ENCODE data around the gene MFAP1.
"Not testable (repeated sequence)": the region's sequence is repeated elsewhere in the genome, so short reads cannot be mapped to it uniquely, and the experiment has no call there.

MFAP1 gene, protein sequence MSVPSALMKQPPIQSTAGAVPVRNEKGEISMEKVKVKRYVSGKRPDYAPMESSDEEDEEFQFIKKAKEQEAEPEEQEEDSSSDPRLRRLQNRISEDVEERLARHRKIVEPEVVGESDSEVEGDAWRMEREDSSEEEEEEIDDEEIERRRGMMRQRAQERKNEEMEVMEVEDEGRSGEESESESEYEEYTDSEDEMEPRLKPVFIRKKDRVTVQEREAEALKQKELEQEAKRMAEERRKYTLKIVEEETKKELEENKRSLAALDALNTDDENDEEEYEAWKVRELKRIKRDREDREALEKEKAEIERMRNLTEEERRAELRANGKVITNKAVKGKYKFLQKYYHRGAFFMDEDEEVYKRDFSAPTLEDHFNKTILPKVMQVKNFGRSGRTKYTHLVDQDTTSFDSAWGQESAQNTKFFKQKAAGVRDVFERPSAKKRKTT

GRCh38 chr15:43824302-43825246, at the start of gene MFAP1:
Gene MFAP1 (minus strand): TSS chr15:43824690. CDS start chr15:43824569, 121 bp downstream.
- DNase-seq, result peak; percentile 84

DNA sequence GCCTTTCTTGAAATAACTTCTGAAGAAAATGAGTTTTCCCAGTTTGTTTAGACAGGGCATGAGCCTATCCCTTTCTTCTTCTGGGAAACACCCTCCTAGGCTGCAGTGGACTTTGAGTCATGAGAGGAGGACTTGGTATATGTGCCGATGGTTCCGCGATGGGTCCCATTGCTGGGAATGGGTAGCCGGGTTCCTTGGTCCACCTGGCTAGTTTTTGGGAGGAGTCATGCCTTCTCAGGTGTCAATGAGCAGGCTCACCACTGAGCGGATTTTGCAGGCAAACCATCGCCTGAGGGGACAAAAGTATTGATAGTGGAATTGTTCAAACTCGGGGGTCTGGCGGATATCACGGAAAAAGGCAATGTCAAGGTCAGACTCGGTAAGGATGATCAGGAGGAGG, 49.2 kb upstream of the MFAP1 start:
- DNase-seq, result no peak

- DNase-seq, result no peak
Observed at GRCh38 chr15:43872416-43873020, 48.0 kb upstream of the MFAP1 start.

DNA sequence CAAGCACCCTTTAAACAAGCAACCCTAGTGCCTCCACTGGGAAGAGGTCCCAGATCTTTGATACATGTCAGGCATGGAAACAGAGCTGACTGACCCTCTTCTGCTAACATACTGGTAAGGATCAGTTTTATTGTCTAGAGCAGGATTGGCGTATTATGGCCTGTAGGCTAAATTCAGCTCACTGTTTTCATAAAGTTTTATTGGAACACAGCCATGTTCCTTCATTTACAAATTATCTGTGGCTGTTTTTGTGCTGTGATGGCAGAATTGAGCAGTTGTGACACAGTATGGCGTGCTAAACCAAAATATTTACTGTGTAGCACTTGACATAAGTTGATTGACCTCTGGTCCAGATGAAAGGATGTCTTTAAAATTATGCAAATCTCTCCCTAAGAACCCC, 47.3 kb upstream of the MFAP1 start:
- DNase-seq, result no peak

GRCh38 chr15:43868406-43868805, 43.9 kb upstream of the MFAP1 start:
- DNase-seq, result no peak

- no peak for DNase-seq
Observed at GRCh38 chr15:43867096-43867495, 42.6 kb upstream of the MFAP1 start.

GRCh38 chr15:43866636-43867035, 42.1 kb upstream of the MFAP1 start:
- DNase-seq, result not testable (repeated sequence)

DNA sequence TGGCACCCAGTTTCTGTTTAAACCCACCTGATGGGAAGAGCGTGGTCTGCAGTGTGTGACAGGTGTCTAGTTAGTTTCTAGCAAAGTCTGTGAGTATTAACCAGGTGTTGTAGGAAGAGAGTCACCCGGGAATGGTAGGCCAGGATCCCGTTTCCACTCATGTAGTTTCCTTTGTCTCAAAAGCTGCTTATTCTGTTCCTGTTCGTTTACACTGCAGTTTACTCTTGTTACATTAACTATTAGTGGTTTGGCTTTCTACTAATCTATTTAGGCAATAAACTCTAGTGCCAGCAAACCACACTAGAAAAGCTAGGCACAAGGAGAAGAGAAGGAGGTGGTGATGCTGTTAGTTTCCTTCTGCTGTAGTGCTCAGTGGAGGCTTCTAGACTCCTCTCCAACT, 35.1 kb upstream of the MFAP1 start:
- no peak for DNase-seq

GRCh38 chr15:43854801-43855200, 30.3 kb upstream of the MFAP1 start:
- DNase-seq, result no peak

GRCh38 chr15:43852607-43853006, 28.1 kb upstream of the MFAP1 start:
- DNase-seq, result no peak

DNA sequence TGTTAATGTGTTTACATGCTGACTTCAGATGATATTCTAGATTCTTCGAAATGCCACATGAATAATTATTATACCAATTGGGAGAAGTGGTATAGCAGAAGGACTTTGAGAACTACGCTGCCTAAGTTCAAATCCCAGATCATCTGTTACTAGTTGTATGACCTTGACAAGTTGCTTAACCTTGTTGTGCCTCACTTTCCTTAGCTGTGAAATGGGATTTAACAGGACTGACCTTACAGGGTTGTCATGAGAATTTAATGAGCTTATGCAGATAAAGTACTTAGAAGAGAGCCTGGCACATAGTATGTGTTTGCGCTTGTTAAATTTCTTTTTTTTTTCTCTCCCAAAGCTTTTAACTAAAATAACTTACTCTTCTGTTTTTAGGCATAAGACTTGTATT, 26.8 kb upstream of the MFAP1 start:
- DNase-seq, result no peak

DNA sequence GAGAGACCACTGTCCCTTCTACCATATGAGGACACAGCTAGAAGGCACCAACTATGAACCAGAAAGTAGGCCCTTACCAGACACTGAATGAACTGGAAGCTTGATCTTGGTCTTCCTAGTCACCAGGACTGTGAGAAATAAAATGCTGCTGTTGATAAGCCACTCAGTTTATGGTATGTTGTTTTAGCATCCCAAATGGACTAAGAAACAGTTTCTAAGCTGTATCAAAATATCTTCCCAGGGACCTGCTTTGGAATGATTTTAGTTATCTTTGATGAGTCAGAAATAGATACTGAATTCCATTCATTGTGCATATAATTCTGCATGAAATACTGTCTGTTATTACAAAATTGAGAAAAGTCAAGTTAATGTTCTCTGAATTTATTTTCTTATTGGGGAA, 20.9 kb upstream of the MFAP1 start:
- no peak for DNase-seq

DNA sequence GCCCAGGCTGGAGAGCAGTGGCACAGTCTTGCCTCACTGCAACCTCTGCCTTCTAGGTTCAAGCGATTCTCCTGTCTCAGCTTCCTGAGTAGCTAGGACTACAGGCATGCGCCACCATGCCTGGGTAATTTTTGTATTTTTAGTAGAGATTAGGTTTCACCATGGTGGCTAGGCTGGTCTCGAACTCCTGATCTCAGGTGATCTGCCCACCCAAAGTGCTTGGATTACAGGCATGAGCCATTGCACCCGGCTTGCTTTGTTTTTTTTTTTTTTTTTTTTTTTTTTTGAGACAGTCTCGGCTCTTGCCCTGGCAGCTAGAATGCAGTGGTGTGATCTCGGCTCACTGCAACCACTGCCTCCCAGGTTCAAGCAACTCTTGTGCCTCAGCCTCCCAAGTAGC, 8.0 kb upstream of the MFAP1 start:
- not testable (repeated sequence) for DNase-seq

DNA sequence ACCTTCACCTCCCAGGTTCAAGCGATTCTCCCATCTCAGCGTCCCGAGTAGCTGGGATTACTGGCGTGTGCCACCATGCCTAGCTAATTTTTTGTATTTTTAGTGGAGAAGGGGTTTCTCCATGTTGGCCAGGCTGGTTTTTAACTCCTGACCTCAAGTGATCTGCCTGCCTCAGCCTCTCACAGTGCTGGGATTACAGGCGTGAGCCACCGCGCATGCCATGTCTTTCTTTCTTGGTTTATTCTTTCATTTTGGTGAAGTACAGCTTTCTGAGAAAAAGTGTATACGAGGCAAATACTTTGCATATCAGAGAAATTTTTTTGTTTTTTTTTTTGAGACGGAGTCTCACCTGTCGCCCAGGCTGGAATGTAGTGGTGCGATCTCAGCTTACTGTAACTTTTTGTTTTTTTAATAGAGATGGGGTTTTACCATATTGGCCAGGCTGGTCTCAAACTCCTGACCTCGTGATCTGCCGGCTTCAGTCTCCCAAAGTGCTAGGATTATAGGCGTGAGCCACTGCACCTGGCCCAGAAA, 7.1 kb upstream of the MFAP1 start:
- not testable (repeated sequence) for DNase-seq

GRCh38 chr15:43830691-43831275, 6.3 kb upstream of the MFAP1 start:
- not testable (repeated sequence) for DNase-seq

DNA sequence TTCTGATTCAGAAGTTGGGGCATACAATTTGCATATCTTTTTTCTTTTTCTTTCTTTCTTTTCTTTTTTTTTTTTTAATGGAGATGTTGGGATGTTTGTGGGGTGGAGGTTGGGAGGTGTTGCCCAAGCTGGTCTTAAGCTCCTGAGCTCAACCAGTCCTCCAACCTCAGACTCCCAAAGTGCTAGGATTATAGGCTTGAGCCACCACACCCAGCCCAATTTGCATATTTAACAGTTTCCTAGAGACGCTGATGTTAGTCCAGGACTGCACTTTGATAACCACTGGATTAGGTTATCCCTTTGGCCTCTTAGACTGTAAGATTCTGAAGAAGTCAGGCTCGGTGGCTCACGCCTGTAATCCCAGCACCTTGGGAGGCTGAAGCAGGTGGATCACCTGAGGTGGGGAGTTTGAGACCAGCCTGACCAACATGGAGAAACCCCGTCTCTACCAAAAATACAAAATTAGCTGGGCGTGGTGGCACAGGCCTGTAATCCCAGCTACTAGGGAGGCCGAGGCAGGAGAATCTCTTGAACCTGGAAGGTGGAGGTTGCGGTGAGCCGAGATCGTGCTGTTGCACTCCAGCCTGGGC, 5.6 kb upstream of the MFAP1 start:
- not testable (repeated sequence) for DNase-seq

- no peak for DNase-seq
Observed at GRCh38 chr15:43828061-43828657, 3.7 kb upstream of the MFAP1 start.

- peak; percentile 61 for DNase-seq
Observed at GRCh38 chr15:43826508-43827341, 2.2 kb upstream of the MFAP1 start, which contains the start of gene WDR76. Gene WDR76 (plus strand): TSS chr15:43827002. CDS start chr15:43827033, 31 bp downstream.

DNA sequence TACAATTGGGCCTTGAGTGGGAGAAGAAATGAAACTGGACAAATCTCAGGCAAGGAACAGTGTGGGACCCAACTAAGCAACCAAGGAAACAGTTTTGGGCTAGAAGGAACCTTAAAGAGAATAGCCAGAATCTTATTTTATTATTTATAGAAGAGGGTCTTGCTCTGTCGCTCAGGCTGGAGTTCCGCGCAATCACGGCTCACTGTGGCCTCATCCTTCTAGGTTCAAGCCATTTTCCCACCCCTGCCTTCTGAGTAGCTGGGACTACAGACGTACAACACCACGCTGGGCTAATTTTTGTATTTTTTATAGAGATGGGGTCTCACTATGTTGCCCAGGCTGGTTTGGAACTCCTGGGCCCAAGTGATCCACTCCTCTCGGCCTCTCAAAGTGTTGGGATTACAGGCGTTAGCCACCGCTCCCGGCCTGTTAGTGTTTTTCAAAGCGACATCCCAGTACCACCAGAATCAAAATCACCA, 1.6 kb upstream of the MFAP1 start:
- DNase-seq, result no peak

GRCh38 chr15:43825305-43825704, 815 bp upstream of the MFAP1 start:
- DNase-seq, result not testable (repeated sequence)

DNA sequence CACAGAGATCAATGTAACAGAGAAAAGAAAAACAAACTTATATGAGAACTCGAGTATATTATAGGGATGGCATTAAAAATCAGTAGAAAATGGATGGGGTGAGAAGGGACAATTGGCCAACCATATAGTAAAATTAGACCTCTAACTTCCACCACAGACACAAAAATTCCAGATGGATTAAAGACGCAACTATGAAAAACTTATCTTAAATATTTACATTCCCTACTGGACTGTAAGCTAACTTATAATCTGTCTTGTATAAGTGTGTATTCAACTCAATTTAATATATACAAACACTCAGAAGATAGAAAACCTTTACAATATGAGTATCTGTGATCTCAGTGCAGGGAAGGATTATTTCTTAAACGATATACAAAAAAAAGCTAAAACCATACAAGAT, 3.0 kb downstream of the MFAP1 start:
- DNase-seq, result no peak
